IPS-11a (cell line): Measurements from ENCODE around the gene RBM39.
"Not testable (repeated sequence)": the region's sequence is repeated elsewhere in the genome, so short reads cannot be mapped to it uniquely, and the experiment has no call there.

Source experiments
- H3K4me3 ChIP-seq: one replicate; pipeline ENCODE4 v1.5.1; 2013; ENCODE audit warnings: low read depth, low read length, control low read depth

Gene RBM39

DNA sequence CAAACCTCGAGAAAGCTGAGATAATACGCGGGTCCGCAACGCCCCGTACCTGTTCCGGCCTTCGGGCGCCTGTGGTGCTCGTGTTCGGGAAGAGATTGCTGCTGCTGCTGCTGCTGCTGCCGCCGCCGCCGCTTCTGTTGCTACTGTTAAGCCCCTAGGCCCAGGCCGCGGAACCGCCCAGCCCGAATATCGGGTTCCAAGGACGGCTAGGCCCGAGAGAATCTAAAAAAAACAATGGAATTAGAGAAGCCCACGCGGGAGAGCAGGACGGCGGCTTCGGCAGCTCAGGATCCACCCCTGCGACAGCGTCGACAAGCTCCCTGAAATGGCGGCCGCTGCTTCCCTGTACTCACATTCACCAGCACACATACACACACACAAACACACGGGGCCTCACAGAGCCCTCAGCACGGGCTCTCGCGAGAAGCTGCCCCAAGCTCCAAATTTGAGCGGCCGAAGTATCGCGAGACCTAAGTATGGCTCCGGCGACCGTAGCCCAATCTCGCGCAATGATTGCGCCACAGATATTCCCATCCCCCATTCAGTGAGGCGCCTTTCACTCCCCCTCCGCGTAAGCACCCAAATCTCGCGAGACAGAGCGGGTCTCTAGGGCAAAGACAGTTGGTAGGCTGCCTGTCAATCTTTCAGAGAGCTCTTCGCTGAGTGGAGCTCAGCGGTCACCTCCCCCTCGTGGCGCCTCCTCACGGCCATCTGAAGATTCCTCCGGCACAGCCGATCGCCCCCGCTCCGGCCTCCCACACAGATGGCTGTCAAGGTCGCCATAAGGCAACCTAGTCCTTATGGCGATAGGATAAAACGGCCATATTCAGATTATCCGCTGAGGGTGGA lies at the start of gene RBM39:
RBM39 (minus strand) TSS at position 369 of the 849 bp plus-strand sequence. CDS start 1,386 bp downstream, outside the sequence.
- peak within 1 kb of the TSS; percentile 92 for H3K4me3 ChIP-seq

DNA sequence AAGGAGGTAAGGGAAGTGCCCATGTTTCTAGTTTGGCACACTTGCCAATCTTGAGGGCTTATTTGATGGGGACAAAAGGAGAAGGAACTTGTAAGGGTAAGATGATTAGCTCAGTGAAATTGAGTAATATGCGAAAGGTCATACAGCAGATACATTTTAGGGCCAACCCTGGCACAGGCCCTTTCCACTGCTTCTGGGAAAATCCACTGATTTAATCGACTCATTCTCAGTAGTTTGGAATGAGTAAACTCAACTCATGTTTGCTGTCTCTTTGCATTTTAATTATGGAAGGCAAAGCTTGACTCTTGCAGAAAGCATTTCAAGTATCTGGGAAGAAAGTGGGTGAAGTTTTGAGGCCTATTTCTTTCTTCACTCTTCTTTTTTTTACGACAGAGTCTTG lies 49.8 kb upstream of the RBM39 start:
- no peak overlapping the region for H3K4me3 ChIP-seq

DNA sequence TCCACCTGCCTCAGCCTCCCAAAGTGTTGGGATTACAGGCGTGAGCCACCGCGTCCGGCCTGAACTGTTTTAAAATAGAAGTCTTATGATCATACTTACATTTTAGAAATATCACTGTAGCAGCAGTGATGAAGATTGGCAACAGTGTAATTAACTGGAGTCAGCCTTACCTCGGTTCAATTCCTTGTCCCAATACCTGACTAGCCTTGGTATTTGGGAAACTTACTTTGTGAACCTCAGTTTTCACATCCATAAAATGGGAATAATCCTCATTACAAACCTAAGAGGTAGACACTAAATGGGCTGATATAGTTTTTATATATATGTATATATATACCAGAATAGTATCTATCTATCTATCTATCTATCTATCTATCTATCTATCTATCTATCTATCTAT lies 49.0 kb upstream of the RBM39 start:
- H3K4me3 ChIP-seq = no peak overlapping the region

DNA sequence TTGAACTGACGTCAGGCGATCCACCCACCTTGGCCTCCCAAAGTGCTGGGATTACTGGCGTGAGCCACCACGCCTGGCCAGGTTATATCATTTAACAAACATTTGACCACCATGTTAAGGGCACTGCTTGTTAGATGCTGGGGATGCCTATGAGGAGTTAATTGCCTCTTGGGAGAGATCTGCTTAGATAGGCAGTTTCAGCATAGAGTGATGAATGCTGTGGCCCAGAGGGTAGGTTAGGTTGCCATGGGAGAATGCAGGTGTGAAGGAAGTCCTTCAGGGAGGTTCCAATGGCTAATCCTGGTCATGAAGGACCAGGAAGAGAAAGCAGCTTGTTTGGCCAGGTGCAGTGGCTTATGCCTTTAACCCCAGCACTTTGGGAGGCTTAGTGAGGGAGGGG lies 46.7 kb upstream of the RBM39 start:
- no peak overlapping the region for H3K4me3 ChIP-seq

DNA sequence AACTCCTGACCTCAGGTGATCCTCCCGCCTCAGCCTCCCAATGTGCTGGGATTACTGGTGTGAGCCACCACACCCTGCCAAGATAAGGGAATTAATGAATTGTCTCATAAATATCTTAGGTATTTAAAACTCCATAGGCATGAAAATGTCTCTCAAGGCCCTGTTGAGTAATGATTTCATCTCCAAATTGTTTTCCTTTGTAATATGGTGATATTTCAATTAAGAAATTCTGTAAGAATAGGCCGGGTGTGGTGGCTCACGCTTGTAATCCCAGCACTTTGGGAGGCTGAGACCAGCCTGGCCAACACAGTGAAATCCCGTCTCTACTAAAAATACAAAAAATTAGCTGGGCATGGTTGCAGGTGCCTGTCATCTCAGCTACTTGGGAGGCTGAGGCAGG lies 43.5 kb upstream of the RBM39 start:
- H3K4me3 ChIP-seq = not testable (repeated sequence)

DNA sequence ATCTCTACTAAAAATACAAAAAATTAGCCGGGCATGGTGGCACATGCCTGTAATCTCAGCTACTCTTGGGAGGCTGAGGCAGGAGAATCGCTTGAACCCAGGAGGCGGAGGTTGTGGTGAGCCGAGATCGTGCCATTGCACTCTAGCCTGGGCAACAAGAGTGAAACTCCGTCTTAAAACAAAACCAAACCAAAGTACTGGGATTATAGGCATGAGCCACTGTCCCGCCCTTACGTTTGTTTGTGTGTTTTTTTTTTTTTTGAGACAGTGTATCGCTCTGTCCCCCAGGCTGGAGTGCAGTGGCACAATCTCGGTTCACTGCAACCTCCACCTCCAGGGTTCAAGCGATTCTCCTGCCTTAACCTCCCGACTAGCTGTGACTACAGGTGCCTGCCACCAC lies 41.8 kb upstream of the RBM39 start:
- not testable (repeated sequence) for H3K4me3 ChIP-seq

DNA sequence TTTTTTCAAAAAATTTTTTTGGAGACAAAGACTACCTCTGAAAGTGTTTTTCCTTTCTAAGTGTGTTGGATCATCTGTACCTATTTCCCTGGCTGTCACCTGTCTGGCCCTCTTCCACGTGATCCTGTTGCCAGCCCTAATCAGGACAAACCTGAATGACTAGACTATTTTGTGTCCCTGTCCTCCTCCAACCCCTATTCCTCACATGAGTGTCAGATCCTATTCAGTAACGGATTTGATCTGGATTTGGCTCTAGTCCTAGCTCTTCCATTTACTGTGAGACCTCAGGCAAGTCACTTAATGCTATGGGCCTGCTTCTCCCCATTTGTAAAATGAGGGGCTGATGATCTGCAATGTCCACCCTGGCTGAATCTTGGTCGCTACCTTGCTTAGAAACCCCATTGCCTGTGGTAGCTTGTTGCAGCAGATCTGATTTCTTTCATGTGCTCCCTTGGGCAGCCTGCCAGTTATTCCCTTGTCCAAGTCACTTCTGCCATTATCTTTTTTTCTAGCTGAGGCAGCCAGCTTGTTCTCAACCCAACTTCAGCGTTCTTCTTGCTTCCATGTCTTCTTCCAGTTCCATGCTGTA lies 34.5 kb upstream of the RBM39 start:
- H3K4me3 ChIP-seq = no peak overlapping the region

DNA sequence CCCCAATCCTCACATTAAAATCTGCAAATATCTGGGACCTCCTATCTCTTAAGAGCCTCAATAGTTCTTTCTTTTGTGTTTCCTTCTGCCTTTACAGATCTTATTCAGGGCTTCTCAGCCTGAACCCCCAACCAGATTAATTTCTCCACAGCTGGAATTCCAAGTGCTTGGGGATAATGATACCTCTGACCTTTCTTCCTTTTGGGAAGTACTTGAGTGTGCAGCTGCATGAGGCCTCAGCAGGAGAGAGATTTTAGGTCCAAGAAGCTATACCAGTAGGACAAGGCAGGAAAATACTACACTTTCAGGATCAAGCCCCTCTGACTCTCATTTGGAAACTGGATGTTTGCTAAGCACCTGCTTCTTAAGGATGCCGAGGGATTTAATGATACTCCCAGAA lies 32.3 kb upstream of the RBM39 start:
- no peak overlapping the region for H3K4me3 ChIP-seq

DNA sequence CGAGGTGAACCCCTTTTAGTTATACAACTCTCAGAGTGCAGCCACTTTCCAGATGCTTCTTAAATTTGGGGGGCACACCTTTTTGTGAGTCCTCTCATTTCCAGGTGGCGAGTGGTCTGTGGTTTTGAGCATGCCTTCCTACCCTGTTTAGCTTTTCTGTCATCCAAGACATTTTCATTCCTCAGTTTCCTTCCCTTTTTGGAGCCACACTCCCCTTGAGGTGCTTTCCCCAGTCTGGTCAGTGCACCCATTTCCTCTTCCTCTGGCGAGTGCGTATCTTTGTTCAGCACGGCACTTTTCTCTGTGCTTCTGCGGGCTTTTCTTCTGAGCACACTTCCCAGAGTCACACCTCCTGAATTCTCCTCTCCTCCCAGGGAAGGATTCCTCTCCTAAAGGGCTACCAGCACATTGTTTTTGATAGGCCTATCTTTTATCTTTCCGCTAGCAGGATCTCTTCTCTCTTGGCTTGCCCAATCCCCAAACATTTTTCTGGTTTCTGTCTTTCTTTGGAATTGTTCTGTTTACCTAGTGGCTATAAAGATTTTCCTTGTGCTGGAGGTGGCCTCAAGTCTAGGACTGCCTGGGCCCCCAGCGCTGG lies 31.2 kb upstream of the RBM39 start:
- peak overlapping the region; percentile 90 for H3K4me3 ChIP-seq

DNA sequence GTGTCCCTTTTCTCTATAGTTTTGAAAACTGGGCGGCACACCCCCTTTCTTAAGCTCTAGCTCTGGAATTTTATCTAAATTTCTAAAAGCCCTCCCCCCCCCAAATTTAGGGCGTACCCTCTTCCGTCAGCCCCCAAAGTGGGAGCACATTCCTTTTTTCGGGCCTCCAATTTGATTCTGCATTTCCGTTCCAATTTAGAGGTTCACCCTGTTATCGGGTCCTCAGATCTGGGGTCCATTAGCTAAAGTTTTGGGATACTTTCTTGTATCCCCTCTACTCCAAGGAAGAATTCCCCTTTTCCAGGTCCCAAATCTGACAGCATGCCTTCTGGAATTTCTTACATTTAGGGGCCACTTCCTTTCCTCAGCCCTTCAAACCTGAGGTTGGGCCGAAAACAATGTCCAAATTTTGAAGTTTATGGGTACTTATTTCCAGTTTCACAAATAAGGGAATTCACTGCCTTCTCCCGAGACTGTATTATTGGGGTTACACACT lies 30.6 kb upstream of the RBM39 start:
- peak overlapping the region; percentile 90 for H3K4me3 ChIP-seq

DNA sequence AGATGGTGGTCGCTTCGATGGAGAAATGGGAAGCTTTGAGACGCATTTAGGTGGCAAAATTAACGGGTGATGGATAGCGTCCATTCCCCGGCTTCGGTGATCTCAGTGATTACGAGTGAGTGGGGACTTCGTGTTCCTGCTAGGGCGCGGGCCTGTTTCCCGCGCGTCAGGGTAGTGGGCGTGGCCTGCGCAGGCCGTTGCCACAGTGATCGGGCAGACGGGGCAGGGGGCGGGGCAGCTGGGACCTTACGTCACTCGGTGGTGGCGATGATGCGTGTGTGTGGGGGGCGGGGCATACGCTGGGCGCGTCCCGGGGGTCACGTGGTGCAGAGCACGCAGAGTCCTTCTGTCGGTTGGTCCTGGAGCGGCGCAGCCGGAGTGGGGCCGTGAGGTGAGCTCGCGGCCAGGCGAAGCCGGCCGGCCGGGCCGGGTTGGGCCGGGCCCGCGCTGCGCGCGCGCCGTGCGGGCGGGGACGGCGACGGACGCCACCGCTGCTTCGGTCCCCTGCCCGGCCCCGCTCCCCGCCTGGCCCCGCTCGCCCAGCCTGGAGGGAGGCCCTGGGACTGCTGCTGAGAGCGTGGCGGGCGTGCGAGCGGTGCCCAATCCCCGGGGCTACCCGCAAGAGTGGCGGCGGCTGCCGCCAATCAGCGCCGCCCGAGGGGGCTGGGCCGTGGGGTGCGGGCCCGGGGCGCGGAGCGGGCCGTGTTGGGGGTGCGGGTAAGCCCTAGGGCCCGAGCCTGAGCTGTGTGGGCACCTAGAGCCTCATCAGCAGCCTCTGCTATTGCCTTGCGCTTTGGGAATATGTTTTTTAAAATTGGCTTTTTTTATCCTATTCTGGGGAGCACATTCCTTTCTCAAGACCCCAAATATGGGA lies 29.9 kb upstream of the RBM39 start, which contains the start of gene PHF20:
PHF20 (plus strand) TSS at position 327 of the 874 bp plus-strand sequence. CDS start 29,508 bp downstream, outside the sequence.
- peak within 1 kb of the TSS; percentile 90 for H3K4me3 ChIP-seq

DNA sequence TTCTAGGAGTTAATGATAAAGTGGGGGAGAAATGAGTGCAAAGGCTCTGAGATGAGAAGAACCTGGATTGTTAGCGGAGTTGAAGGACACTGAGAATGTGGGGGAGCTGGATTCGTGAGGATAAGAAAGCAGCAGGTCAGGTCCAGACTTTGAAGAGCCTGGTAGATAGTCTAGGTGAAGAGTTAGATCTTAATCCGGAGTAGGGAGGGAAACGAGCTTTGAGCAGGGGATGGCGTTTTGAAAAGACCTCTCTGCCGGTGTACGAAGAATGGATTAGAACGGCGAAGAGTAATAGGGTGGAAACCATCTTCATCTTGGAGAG lies 29.3 kb upstream of the RBM39 start:
- no peak overlapping the region for H3K4me3 ChIP-seq

DNA sequence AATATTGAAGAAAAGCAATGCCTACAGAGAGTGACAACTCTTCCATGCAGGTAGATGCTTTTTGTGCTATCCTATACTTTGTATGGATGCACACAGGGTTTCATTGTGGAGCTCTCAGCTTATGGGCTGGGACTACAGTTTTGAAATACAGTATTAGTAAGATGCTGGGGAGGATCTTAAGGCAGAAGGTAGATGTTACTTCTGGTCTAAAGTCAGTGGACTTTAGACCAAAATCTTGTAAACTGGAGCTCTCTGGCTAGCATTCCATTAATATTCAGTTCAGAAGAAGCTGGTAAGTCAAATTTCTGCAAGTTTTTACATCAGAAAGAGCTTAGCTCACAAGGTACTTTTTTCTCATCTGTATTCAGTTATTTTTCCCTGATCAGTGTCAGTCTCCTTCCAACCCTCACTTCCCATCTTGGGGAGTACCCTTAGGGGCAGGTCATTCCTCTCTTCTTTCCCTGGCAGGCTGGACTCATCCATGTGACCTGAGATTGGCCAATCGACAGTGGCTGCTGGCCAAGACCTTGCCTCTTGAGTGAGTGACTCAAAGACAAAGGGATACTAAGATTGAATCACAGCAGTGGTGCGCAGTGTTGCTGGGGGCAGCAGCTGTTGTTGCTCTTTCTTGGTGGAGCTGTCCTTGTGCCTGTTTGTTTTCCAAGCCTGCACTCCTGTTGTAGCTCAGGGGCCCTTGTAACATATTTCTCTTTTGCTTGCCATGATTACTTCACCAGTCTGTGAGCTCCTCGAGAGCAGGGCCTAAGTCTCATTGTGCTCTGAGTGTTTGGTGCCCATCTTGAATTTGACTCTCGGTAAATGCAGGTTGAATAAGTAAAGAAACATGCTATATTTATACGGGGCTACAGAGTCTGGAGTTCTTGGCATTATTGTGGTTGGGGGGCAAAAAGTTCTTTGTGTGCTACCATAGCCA lies 26.9 kb upstream of the RBM39 start:
- H3K4me3 ChIP-seq = no peak overlapping the region

DNA sequence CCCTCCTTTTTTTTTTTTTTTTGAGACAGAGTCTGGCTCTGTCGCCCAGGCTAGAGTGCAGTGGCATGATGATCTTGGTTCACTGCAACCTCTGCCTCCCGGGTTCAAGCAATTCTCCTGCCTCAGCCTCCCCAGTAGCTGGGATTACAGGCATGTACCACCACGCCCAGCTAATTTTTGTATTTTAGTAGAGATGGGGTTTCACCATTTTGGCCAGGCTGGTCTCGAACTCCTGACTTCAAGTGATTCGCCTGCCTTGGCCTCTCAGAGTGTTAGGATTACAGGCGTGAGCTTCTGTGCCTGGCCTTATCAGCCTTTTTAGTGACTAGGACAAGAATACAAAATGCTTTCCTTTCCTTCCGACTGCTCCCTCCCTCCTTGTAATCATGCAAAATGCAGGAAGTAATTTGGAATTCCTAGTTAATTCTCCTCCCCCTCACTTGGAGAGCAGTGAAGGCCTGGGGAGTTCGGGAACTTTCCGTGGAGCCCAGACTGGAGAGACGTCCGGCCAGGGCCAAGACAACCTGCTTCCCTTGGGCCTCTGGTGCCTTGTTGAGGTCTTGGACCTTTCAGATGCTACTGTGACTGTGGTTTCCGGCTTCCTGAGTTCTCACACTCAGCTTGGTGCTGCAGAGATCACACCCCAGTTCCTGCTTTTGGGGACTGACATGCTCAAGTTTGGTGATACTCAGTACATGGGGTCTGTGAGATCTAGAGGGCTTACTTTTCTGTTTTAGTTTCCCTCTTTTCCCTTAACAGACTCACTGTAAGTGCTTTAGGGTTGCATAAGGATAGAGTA lies 25.8 kb upstream of the RBM39 start:
- no peak overlapping the region for H3K4me3 ChIP-seq

DNA sequence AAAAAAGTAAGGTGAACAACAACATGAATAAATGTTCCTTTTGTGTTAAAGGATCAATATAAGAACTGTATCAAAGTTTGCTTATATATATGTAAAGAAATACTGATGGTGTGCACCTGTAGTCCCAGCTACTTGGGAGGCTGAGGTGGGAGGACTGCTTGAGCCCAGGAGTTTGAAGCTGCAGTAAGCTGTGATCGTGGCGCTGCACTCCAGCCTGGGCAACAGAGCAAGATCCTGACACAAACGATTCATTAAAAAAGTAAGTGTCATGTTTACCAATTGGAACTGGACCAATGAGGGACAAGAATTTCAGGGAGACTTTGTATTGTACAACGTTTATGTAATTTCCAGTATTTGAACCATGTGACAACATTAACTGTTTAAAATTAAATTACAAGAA lies 24.8 kb upstream of the RBM39 start:
- no peak overlapping the region for H3K4me3 ChIP-seq

DNA sequence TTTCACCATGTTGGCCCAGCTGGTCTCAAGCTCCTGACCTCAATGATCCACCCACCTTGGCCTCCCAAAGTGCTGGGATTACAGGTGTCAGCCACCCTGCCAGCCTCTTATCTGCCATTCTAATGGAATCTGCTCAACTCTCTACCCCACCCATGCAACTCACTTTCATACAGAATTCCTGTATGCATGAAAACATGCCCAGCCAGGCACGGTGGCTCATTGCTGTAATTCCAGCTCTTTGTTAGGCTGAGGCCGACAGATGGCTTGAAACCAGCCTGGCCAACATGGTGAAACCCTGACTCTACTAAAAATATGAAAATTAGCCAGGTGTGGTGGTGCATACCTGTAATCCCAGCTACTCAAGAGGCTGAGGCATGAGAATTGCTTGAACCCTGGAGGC lies 22.9 kb upstream of the RBM39 start:
- H3K4me3 ChIP-seq = not testable (repeated sequence)

DNA sequence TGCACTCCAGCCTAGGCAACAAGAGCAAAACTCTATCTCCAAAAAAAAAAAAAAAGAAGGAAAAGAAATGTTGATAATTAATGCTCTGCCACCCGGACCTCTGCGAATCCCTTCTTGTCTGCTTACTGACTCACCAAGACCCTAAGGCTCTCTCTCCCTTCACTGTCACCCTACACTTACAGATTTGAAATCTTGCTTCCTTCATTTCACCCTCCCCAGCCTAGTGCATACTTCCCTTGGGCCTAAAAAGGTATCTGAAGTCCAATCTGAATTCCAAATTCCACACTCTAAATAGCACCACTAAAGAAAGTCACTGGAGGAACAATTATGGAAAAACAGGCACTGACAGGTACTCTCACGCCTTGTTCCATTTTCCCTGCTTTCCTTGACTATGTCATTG lies 20.4 kb upstream of the RBM39 start:
- H3K4me3 ChIP-seq = no peak overlapping the region

DNA sequence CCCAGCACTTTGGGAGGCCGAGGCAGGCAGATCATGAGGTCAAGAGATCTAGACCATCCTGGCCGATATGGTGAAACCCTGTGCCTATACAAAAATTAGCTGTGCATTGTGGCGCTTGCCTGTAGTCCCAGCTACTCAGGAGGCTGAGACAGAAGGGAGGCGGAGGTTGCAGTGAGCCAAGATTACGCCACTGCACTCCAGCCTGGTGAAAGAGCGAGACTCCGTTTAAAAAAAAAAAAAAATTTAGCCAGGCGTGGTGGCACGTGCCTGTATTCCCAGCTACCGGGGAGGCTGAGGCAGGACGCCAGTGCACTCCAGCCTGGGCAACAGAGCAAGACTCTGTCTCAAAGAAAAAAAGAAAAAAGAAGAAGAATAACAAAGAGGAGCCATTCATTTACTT lies 19.5 kb upstream of the RBM39 start:
- H3K4me3 ChIP-seq = not testable (repeated sequence)

DNA sequence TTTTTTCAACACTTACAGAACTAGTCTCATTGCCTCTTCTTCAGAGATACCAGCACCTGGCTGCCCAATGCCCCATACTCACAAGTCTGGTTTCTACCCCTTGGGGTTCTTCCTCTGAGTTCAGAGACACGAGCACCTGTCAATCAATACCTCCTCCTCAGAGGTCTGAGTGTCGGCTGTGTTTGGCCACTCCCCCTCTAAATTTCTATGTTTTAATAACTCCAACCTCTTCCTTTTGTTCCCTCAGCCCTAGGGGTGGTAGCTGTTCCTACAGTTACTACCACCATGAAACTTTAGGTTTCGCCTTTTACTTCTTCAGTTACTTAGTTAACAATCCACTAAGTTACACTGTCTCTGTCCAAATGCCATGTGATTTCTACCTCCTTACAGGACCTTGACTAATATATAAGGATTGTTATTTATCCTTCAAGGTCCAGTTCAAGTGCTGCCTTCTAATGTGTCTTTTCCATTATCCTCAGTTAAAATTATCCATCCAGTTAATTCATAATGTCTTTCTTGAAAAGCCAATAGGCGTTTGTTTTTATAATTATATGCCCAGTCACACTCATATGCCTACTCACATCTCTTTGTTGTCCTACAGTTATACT lies 15.1 kb upstream of the RBM39 start:
- no peak overlapping the region for H3K4me3 ChIP-seq
